Measurements from ENCODE around the gene ARHGEF18.
"Not testable (repeated sequence)": the region's sequence is repeated elsewhere in the genome, so short reads cannot be mapped to it uniquely, and the experiment has no call there.

DNA sequence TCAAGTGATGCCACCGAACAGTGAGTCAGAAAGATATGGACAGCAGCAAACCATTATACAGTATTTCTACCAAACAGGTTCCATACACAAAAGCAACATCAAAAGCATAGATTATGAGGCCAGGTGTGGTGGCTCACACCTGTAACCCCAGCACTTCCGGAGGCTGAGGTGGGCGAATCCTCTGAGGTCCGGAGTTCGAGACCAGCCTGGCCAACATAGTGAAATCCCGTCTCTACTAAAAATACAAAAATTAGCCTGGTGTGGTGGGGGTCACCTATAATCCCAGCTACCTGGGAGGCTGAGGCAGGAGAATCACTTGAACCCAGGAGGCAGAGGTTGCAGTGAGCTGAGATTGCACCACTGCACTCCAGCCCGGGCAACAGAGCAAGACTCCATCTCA, 1.7 kb upstream of the ARHGEF18 start:
- TF ChIP-seq EP300, POLR2AphosphoS5, POLR2A (IDR thresholded peaks at IDR 0.05): not testable (repeated sequence)
- TF ChIP-seq, protein P1, sequence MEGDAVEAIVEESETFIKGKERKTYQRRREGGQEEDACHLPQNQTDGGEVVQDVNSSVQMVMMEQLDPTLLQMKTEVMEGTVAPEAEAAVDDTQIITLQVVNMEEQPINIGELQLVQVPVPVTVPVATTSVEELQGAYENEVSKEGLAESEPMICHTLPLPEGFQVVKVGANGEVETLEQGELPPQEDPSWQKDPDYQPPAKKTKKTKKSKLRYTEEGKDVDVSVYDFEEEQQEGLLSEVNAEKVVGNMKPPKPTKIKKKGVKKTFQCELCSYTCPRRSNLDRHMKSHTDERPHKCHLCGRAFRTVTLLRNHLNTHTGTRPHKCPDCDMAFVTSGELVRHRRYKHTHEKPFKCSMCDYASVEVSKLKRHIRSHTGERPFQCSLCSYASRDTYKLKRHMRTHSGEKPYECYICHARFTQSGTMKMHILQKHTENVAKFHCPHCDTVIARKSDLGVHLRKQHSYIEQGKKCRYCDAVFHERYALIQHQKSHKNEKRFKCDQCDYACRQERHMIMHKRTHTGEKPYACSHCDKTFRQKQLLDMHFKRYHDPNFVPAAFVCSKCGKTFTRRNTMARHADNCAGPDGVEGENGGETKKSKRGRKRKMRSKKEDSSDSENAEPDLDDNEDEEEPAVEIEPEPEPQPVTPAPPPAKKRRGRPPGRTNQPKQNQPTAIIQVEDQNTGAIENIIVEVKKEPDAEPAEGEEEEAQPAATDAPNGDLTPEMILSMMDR (IDR thresholded peaks at IDR 0.05) = not testable (repeated sequence)
